ENCODE results near the gene METTL9.
"Not testable (repeated sequence)": the region's sequence is repeated elsewhere in the genome, so short reads cannot be mapped to it uniquely, and the experiment has no call there.

The METTL9 gene

DNA sequence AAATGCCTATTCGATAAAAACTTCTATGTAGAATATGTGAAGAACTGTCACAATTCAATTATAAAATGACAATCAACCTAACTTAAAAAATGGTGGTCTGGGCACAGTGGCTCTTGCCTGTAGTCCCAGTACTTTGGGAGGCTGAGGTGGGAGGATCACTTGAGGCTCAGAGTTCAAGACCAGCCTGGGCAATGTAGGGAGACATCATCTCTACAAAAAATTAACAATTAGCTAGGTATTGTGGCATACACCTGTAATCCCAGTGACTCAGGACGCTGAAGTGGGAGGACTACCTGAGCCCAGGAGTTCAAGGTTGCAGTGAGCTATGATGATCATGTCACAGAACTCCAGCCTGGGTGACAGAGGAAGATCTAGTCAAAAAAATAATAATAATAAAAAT is 18.6 kb upstream of the METTL9 start:
- Histone ChIP-seq H3K9me3 (ENCODE audit: control extremely low read depth in 1 of 5, control insufficient read depth in 4 of 5, insufficient read depth in 2 of 5, low read depth in 1 of 5, low read length in 4 of 5) (peaks cover 0 to 3% (median 0%) of the 10 kb centered on the region in 5 experiments), H3K27ac (ENCODE audit: insufficient read depth in 1 of 2, low read depth in 1 of 2, low read length in 2 of 2, poor library complexity in 1 of 2, severe bottlenecking in 2 of 2) (no peak overlapping the region), H3K4me3 (ENCODE audit: control insufficient read depth in 1 of 7, extremely low read depth in 1 of 7, insufficient read depth in 4 of 7, low read depth in 2 of 7, low read length in 6 of 7) (no peak overlapping the region), H3K27me3 (replicated peaks in 2 of 5; ENCODE audit: control insufficient read depth in 4 of 5, insufficient read depth in 5 of 5, low read length in 4 of 5) (no peaks in the 10 kb centered on the region), H3K36me3 (ENCODE audit: control insufficient read depth in 4 of 4, insufficient read depth in 4 of 4, low read length in 3 of 4) (no peaks in the 10 kb centered on the region), H3K4me1 (ENCODE audit: control extremely low read depth in 1 of 4, control insufficient read depth in 4 of 4, insufficient read depth in 4 of 4, low read length in 3 of 4) (peaks cover 0 to 3% (median 0%) of the 10 kb centered on the region in 4 experiments)
- ChIA-PET CTCF (interaction anchor here (1.0 to 13.7 kb wide), 2 partner anchors 61 to 139 kb away, joined by 3 to 176 read pairs; no protein-coding TSS in a partner anchor), POLR2A (no interaction called here)
- no peak for DNase-seq
- 100% methylated on average over 1 of the region's 2 CpGs for whole genome bisulfite sequencing (ENCODE audit: insufficient coverage)

GRCh38 chr16:21584817-21585216 is 14.6 kb upstream of the METTL9 start:
- ChIA-PET CTCF (interaction anchor here (0.6 to 13.7 kb wide), 11 partner anchors 8 to 134 kb away, joined by 3 to 176 read pairs (median 4); no protein-coding TSS in a partner anchor), POLR2A (no interaction called here)
- Histone ChIP-seq H3K4me1 (ENCODE audit: control extremely low read depth in 1 of 4, control insufficient read depth in 4 of 4, insufficient read depth in 4 of 4, low read length in 3 of 4) (peaks cover 0 to 8% (median 1%) of the 10 kb centered on the region in 4 experiments), H3K27me3 (replicated peaks in 2 of 5; ENCODE audit: control insufficient read depth in 4 of 5, insufficient read depth in 5 of 5, low read length in 4 of 5) (no peaks in the 10 kb centered on the region), H3K4me3 (ENCODE audit: control insufficient read depth in 1 of 7, extremely low read depth in 1 of 7, insufficient read depth in 4 of 7, low read depth in 2 of 7, low read length in 6 of 7) (no peak overlapping the region), H3K27ac (ENCODE audit: insufficient read depth in 1 of 2, low read depth in 1 of 2, low read length in 2 of 2, poor library complexity in 1 of 2, severe bottlenecking in 2 of 2) (no peak overlapping the region), H3K36me3 (ENCODE audit: control insufficient read depth in 4 of 4, insufficient read depth in 4 of 4, low read length in 3 of 4) (no peaks in the 10 kb centered on the region), H3K9me3 (ENCODE audit: control extremely low read depth in 1 of 5, control insufficient read depth in 4 of 5, insufficient read depth in 2 of 5, low read depth in 1 of 5, low read length in 4 of 5) (no peaks in the 10 kb centered on the region)
- WGBS (ENCODE audit: insufficient coverage), result 100% methylated on average over 5 of the region's 8 CpGs
- DNase-seq, result no peak

DNA sequence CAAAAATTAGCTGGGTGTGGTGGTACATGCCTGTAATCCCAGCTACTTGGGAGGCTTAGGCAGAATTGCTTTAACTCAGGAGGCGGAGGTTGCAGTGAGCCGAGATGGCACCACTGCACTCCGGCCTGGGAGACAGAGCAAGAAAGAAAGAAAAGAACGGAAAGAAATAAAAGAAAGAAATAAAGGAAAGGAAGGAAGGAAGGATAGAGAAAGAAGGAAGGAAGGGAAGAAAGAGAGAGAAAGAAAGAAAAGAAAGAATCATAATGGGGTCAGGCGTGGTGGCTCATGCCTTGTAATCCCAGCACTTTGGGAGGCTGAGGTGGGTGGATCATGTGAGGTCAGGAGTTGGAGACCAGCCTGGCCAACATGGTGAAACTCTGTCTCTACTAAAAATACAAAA is 10.8 kb upstream of the METTL9 start:
- CTCF ChIA-PET, result interaction anchor here (0.9 to 13.7 kb wide), 4 partner anchors 8 to 53 kb away, joined by 4 to 176 read pairs (median 4); no protein-coding TSS in a partner anchor
- H3K27me3 ChIP-seq (replicated peaks in 2 of 5; ENCODE audit: control insufficient read depth in 4 of 5, insufficient read depth in 5 of 5, low read length in 4 of 5); H3K4me3 ChIP-seq (ENCODE audit: control insufficient read depth in 1 of 7, extremely low read depth in 1 of 7, insufficient read depth in 4 of 7, low read depth in 2 of 7, low read length in 6 of 7); H3K36me3 ChIP-seq (ENCODE audit: control insufficient read depth in 4 of 4, insufficient read depth in 4 of 4, low read length in 3 of 4); H3K27ac ChIP-seq (ENCODE audit: insufficient read depth in 1 of 2, low read depth in 1 of 2, low read length in 2 of 2, poor library complexity in 1 of 2, severe bottlenecking in 2 of 2); DNase-seq; H3K9me3 ChIP-seq (ENCODE audit: control extremely low read depth in 1 of 5, control insufficient read depth in 4 of 5, insufficient read depth in 2 of 5, low read depth in 1 of 5, low read length in 4 of 5): not testable (repeated sequence)
- POLR2A ChIA-PET, result interaction anchor here (0.7 kb wide), 1 partner anchor 49 kb away, joined by 4 read pairs; no protein-coding TSS in a partner anchor
- peaks cover 0 to 24% (median 4%) of the 10 kb centered on the region in 4 experiments for H3K4me1 ChIP-seq (ENCODE audit: control extremely low read depth in 1 of 4, control insufficient read depth in 4 of 4, insufficient read depth in 4 of 4, low read length in 3 of 4)
- WGBS (ENCODE audit: insufficient coverage), result 96% methylated on average over 3 of the region's 5 CpGs

- ChIA-PET POLR2A (interaction anchor here (1.2 kb wide), 1 partner anchor 10 kb away, joined by 3 read pairs; the partner anchor contains the start of gene METTL9), CTCF (interaction anchor here (0.9 to 13.7 kb wide), 6 partner anchors 9 to 59 kb away, joined by 3 to 176 read pairs (median 3); no protein-coding TSS in a partner anchor)
- no peak for DNase-seq
Observed at GRCh38 chr16:21589551-21589950, 9.8 kb upstream of the METTL9 start.

GRCh38 chr16:21590287-21590686 is 9.1 kb upstream of the METTL9 start:
- Histone ChIP-seq H3K27ac (ENCODE audit: insufficient read depth in 1 of 2, low read depth in 1 of 2, low read length in 2 of 2, poor library complexity in 1 of 2, severe bottlenecking in 2 of 2) (no peak overlapping the region), H3K4me3 (ENCODE audit: control insufficient read depth in 1 of 7, extremely low read depth in 1 of 7, insufficient read depth in 4 of 7, low read depth in 2 of 7, low read length in 6 of 7) (no peak overlapping the region), H3K36me3 (ENCODE audit: control insufficient read depth in 4 of 4, insufficient read depth in 4 of 4, low read length in 3 of 4) (no peaks in the 10 kb centered on the region), H3K9me3 (ENCODE audit: control extremely low read depth in 1 of 5, control insufficient read depth in 4 of 5, insufficient read depth in 2 of 5, low read depth in 1 of 5, low read length in 4 of 5) (no peaks in the 10 kb centered on the region), H3K27me3 (replicated peaks in 2 of 5; ENCODE audit: control insufficient read depth in 4 of 5, insufficient read depth in 5 of 5, low read length in 4 of 5) (no peaks in the 10 kb centered on the region), H3K4me1 (ENCODE audit: control extremely low read depth in 1 of 4, control insufficient read depth in 4 of 4, insufficient read depth in 4 of 4, low read length in 3 of 4) (peaks cover 0 to 24% (median 3%) of the 10 kb centered on the region in 4 experiments)
- peak; percentile 9 to 44 (median 35) for DNase-seq
- 100% methylated on average over 1 of the region's 2 CpGs for WGBS (ENCODE audit: insufficient coverage)
- POLR2A ChIA-PET, result interaction anchor here (1.1 to 1.2 kb wide), 2 partner anchors 9 to 13 kb away, joined by 3 to 6 read pairs; partner anchors contain the start of gene METTL9
- CTCF ChIA-PET, result interaction anchor here (0.9 to 13.7 kb wide), 6 partner anchors 8 to 58 kb away, joined by 3 to 176 read pairs (median 3); no protein-coding TSS in a partner anchor

More at GRCh38 chr16:21589551-21589950, 9.8 kb upstream of the METTL9 start:
- WGBS (ENCODE audit: insufficient coverage), result 96% methylated on average over 3 of the region's 4 CpGs
- H3K27me3 ChIP-seq (replicated peaks in 2 of 5; ENCODE audit: control insufficient read depth in 4 of 5, insufficient read depth in 5 of 5, low read length in 4 of 5), result no peaks in the 10 kb centered on the region
- H3K36me3 ChIP-seq (ENCODE audit: control insufficient read depth in 4 of 4, insufficient read depth in 4 of 4, low read length in 3 of 4), result no peaks in the 10 kb centered on the region
- no peak overlapping the region for H3K4me3 ChIP-seq (ENCODE audit: control insufficient read depth in 1 of 7, extremely low read depth in 1 of 7, insufficient read depth in 4 of 7, low read depth in 2 of 7, low read length in 6 of 7)
- H3K27ac ChIP-seq (ENCODE audit: insufficient read depth in 1 of 2, low read depth in 1 of 2, low read length in 2 of 2, poor library complexity in 1 of 2, severe bottlenecking in 2 of 2), result no peak overlapping the region
- H3K4me1 ChIP-seq (ENCODE audit: control extremely low read depth in 1 of 4, control insufficient read depth in 4 of 4, insufficient read depth in 4 of 4, low read length in 3 of 4), result peaks cover 0 to 24% (median 3%) of the 10 kb centered on the region in 4 experiments
- H3K9me3 ChIP-seq (ENCODE audit: control extremely low read depth in 1 of 5, control insufficient read depth in 4 of 5, insufficient read depth in 2 of 5, low read depth in 1 of 5, low read length in 4 of 5), result no peaks in the 10 kb centered on the region

DNA sequence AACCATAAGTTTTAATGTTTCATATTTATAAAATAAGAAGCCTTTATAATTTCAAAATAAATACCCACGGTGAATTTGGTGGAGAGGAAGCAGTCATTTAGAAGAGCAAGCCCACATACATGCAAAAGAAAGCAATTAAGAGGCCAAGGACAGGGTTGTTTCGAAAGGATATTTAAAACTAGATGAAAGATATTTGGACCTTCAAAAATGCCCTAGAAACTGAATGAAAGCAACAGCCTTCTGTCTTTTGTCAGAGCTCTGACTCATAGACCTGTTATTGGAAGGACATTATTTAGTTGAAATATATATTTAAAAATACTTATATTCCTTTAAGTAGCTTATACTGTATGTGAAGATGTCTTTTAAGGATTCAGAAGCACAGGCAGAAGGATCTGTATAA is 8.6 kb upstream of the METTL9 start:
- no peak for DNase-seq
- Histone ChIP-seq H3K4me3 (ENCODE audit: control insufficient read depth in 1 of 7, extremely low read depth in 1 of 7, insufficient read depth in 4 of 7, low read depth in 2 of 7, low read length in 6 of 7) (no peak overlapping the region), H3K4me1 (ENCODE audit: control extremely low read depth in 1 of 4, control insufficient read depth in 4 of 4, insufficient read depth in 4 of 4, low read length in 3 of 4) (peaks cover 0 to 24% (median 3%) of the 10 kb centered on the region in 4 experiments), H3K27me3 (replicated peaks in 2 of 5; ENCODE audit: control insufficient read depth in 4 of 5, insufficient read depth in 5 of 5, low read length in 4 of 5) (no peaks in the 10 kb centered on the region), H3K9me3 (ENCODE audit: control extremely low read depth in 1 of 5, control insufficient read depth in 4 of 5, insufficient read depth in 2 of 5, low read depth in 1 of 5, low read length in 4 of 5) (no peaks in the 10 kb centered on the region), H3K27ac (ENCODE audit: insufficient read depth in 1 of 2, low read depth in 1 of 2, low read length in 2 of 2, poor library complexity in 1 of 2, severe bottlenecking in 2 of 2) (no peak overlapping the region), H3K36me3 (ENCODE audit: control insufficient read depth in 4 of 4, insufficient read depth in 4 of 4, low read length in 3 of 4) (no peaks in the 10 kb centered on the region)
- ChIA-PET POLR2A (interaction anchor here (1.1 kb wide), 1 partner anchor 13 kb away, joined by 6 read pairs; no protein-coding TSS in a partner anchor), CTCF (interaction anchor here (1.2 to 13.7 kb wide), 5 partner anchors 20 to 67 kb away, joined by 3 to 176 read pairs (median 4); no protein-coding TSS in a partner anchor)
- no CpG with 5 or more reads among the region's 2 CpGs for WGBS (ENCODE audit: insufficient coverage)

GRCh38 chr16:21592191-21592590 is 7.2 kb upstream of the METTL9 start:
- WGBS (ENCODE audit: insufficient coverage), result 100% methylated on average over 5 of the region's 9 CpGs
- DNase-seq, result no peak
- peaks cover 0 to 24% (median 3%) of the 10 kb centered on the region in 4 experiments for H3K4me1 ChIP-seq (ENCODE audit: control extremely low read depth in 1 of 4, control insufficient read depth in 4 of 4, insufficient read depth in 4 of 4, low read length in 3 of 4)
- H3K36me3 ChIP-seq (ENCODE audit: control insufficient read depth in 4 of 4, insufficient read depth in 4 of 4, low read length in 3 of 4), result no peaks in the 10 kb centered on the region
- H3K9me3 ChIP-seq (ENCODE audit: control extremely low read depth in 1 of 5, control insufficient read depth in 4 of 5, insufficient read depth in 2 of 5, low read depth in 1 of 5, low read length in 4 of 5), result no peaks in the 10 kb centered on the region
- H3K4me3 ChIP-seq (ENCODE audit: control insufficient read depth in 1 of 7, extremely low read depth in 1 of 7, insufficient read depth in 4 of 7, low read depth in 2 of 7, low read length in 6 of 7), result no peak overlapping the region
- no peaks in the 10 kb centered on the region for H3K27me3 ChIP-seq (replicated peaks in 2 of 5; ENCODE audit: control insufficient read depth in 4 of 5, insufficient read depth in 5 of 5, low read length in 4 of 5)
- CTCF ChIA-PET, result interaction anchor here (0.5 to 13.7 kb wide), 8 partner anchors 8 to 115 kb away, joined by 3 to 176 read pairs (median 4); no protein-coding TSS in a partner anchor
- POLR2A ChIA-PET, result no interaction called here
- H3K27ac ChIP-seq (ENCODE audit: insufficient read depth in 1 of 2, low read depth in 1 of 2, low read length in 2 of 2, poor library complexity in 1 of 2, severe bottlenecking in 2 of 2), result no peak overlapping the region
